Lung (tissue), 12 donors: Measurements from ENCODE around the gene DOCK1. TPM values are rescaled to one million over a fixed set of nuclear protein-coding genes. Genes with fewer than 3 reads are reported as not detected.

Experiments used
- ATAC-seq: fragments of 200-7000 bp; cut with Tn5 transposase; one replicate; pipeline ENCODE4 v1.9.1; 2020; ENCODE audit warnings: moderate number of reproducible peaks; ENCODE audit not compliant: insufficient read depth, low FRiP score
- DNase-seq, 3 donors: peaks; one replicate each; pipeline ENCODE4 v3.0.0-alpha.2; 2013 to 2017
- H3K27ac ChIP-seq, 2 donors: one replicate each; pipeline ENCODE4 v1.5.1; 2013; ENCODE audit warnings: mild to moderate bottlenecking in 2 of 2, moderate library complexity in 2 of 2, control low read depth in 1 of 2, inconsistent platforms in 1 of 2, low read depth in 1 of 2, low read length in 1 of 2
- H3K27me3 ChIP-seq, 3 donors: one replicate each; pipeline ENCODE4 v1.5.1; 2013; ENCODE audit warnings: low read length in 2 of 3; ENCODE audit not compliant: control insufficient read depth in 3 of 3, insufficient read depth in 3 of 3
- H3K36me3 ChIP-seq, 4 donors: one replicate each; pipeline ENCODE4 v1.5.1; 2013; ENCODE audit warnings: low read length in 4 of 4, mild to moderate bottlenecking in 1 of 4, moderate library complexity in 1 of 4; ENCODE audit not compliant: control insufficient read depth in 4 of 4, insufficient read depth in 4 of 4
- H3K4me1 ChIP-seq, 5 donors: one replicate each; pipeline ENCODE4 v1.5.1; 2013; ENCODE audit warnings: low read length in 5 of 5, mild to moderate bottlenecking in 2 of 5, moderate library complexity in 1 of 5; ENCODE audit not compliant: control insufficient read depth in 5 of 5, insufficient read depth in 5 of 5
- H3K4me3 ChIP-seq: one replicate; pipeline ENCODE4 v1.5.1; 2013; ENCODE audit warnings: mild to moderate bottlenecking, control low read depth, moderate library complexity
- H3K9ac ChIP-seq, 2 donors: one replicate each; pipeline ENCODE4 v1.5.1; 2013; ENCODE audit warnings: low read length in 2 of 2, control low read depth in 1 of 2; ENCODE audit not compliant: insufficient read depth in 1 of 2
- H3K9me3 ChIP-seq, 4 donors: one replicate each; pipeline ENCODE4 v1.5.1; 2013; ENCODE audit warnings: low read length in 3 of 4, mild to moderate bottlenecking in 1 of 4, moderate library complexity in 1 of 4; ENCODE audit not compliant: control insufficient read depth in 4 of 4, insufficient read depth in 3 of 4
- CTCF ChIP-seq: IDR thresholded peaks from 2 replicates; pipeline ENCODE4 v1.5.1; 2012; ENCODE audit warnings: mild to moderate bottlenecking; ENCODE audit errors: control extremely low read depth, extremely low read depth
- WGBS, 2 donors: extraction: QIAGEN DNeasy Blood & Tissue Kit; methylation state at CpG; one replicate each; pipeline ENCODE4 v1.1.7; 2013; 5-methylcytosine and 5-hydroxymethylcytosine counted together
- polyA plus RNA-seq, 2 donors: library from polyadenylated mRNA; stranded (reverse); fragments of 200-250 nt; gene quantifications; one replicate each; pipeline ENCODE4 v1.2.1, GENCODE V29; 2013
- total RNA-seq, 2 donors: library from RNA; depleted of rRNA in 1 of 2; stranded (reverse); fragments of >200 nt in 1 of 2; gene quantifications; one replicate each; pipeline ENCODE4 v1.2.1, GENCODE V29; 2014 to 2021
- donor health status: control.
- donor health status: control.
- donor health status: Bipolar disorder and iron deficiency.
- donor health status: healthy.
- donor health status: DM: yes; HTN: yes; CAD: no.

Gene DOCK1
- total and polyA plus RNA-seq, 4 donors = 11.2 to 102 (median 30.5) TPM

- TF ChIP-seq CTCF = no peak
- Histone ChIP-seq H3K27me3 (peaks cover 0 to 7% (median 0%) of the 10 kb centered on the region in 3 donors), H3K4me1 (no peaks in the 10 kb centered on the region), H3K9ac (no peak overlapping the region), H3K36me3 (no peaks in the 10 kb centered on the region), H3K9me3 (peaks cover 0 to 4% (median 0%) of the 10 kb centered on the region in 4 donors), H3K4me3 (no peak overlapping the region), H3K27ac (no peak overlapping the region)
- no peak for DNase-seq
- no peak for ATAC-seq
- WGBS, 2 donors = 69 to 73% methylated on average over 5 of the region's 5 CpGs
These were observed 563.4 kb downstream of the DOCK1 start for GRCh38 chr10:127468632-127469031.

DNA sequence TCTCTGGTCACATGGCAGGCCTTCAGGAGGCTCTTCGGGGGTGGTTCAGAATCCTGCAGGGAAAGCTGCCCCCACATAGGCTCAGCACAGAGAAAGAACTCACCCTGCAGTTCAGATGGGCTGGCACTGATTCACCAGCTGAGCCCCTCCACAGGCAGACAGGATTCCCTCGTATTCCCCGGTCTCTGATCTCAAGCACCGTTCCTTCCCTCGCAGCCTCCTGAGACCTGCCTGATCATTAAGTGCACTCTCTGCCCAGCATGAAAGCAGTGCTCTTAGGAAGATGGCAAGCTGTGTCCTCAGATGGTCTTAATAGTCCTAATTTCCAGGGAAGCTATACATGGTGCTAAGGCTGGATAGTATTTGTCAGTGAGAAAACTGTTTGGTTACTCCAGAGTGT is 565.7 kb downstream of the DOCK1 start:
- 80 to 85% methylated on average over 5 of the region's 5 CpGs for WGBS, 2 donors
- no peaks in the 10 kb centered on the region for H3K4me1 ChIP-seq
- TF ChIP-seq CTCF = no peak
- H3K36me3 ChIP-seq = no peaks in the 10 kb centered on the region
- peaks cover 0 to 4% (median 0%) of the 10 kb centered on the region in 4 donors for H3K9me3 ChIP-seq
- DNase-seq = no peak
- no peak for ATAC-seq
- H3K27me3 ChIP-seq = peaks cover 0 to 7% (median 4%) of the 10 kb centered on the region in 3 donors
- H3K27ac ChIP-seq = no peak overlapping the region
- no peak overlapping the region for H3K4me3 ChIP-seq
- no peak overlapping the region for H3K9ac ChIP-seq

DNA sequence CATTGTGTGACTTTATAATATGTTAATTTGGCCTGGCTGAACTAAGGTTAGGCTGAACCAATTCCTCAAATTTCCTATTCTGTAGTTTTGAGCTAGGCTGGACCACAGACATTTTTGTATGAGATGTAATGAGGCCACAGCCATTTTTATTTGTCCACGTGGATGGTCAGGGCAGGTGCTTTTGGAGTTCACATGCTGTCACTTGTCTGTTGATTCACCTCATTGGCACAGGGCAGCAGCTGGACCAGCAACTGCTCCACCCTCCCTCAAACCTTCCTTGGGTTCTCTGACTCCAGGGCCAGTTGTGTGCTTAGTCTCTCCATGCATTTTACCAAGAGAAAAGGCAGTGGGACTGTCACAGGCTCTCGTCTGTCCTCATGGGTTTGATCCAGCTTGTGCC is 567.7 kb downstream of the DOCK1 start:
- H3K27ac ChIP-seq = no peak overlapping the region
- peaks cover 0 to 4% (median 2%) of the 10 kb centered on the region in 4 donors for H3K9me3 ChIP-seq
- H3K9ac ChIP-seq = no peak overlapping the region
- WGBS, 2 donors = 68 to 87% methylated on average over 2 of the region's 2 CpGs
- H3K4me3 ChIP-seq = no peak overlapping the region
- no peaks in the 10 kb centered on the region for H3K4me1 ChIP-seq
- H3K27me3 ChIP-seq = peaks cover 0 to 7% (median 4%) of the 10 kb centered on the region in 3 donors
- H3K36me3 ChIP-seq = no peaks in the 10 kb centered on the region
- ATAC-seq (no peak), DNase-seq (no peak)
- no peak for TF ChIP-seq CTCF

DNA sequence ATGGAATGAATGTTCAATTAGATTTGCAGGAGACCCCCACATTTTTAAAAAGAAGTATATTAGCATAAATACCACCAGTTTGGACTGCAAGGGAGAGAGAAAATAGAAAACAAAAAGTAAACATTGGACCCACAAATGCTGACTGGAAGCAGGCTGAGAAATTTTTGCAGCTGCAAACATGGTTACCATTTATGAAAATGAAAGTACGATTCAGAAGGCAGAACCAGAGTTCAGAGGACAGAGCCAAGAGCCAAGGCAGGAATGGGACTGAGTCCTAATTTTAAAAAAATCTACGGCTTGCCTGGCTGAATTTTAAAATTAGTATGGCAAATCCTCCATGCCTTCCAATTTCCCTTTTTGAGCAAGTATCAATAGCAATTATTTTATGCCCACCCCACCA is 569.3 kb downstream of the DOCK1 start:
- Histone ChIP-seq H3K27me3 (peaks cover 0 to 11% (median 4%) of the 10 kb centered on the region in 3 donors), H3K36me3 (no peaks in the 10 kb centered on the region), H3K9ac (no peak overlapping the region), H3K4me3 (no peak overlapping the region), H3K9me3 (peaks cover 0 to 4% (median 2%) of the 10 kb centered on the region in 4 donors), H3K27ac (no peak overlapping the region), H3K4me1 (no peaks in the 10 kb centered on the region)
- TF ChIP-seq CTCF = no peak
- 38 to 82% methylated on average over 2 of the region's 2 CpGs for WGBS, 2 donors
- ATAC-seq (no peak), DNase-seq (no peak)
